A673 (cell line): ENCODE data around the gene ADAMTS12. TPM values are rescaled to one million over a fixed set of nuclear protein-coding genes. Genes with fewer than 3 reads are reported as not detected.

Source experiments
- BruUV-seq: library from RNA; stranded (reverse); fragments of 400-500 nt; replicated peaks from 2 replicates; lab custom pipeline; 2021; lab: Mats Ljungman, UMichigan
- CTCF ChIA-PET: fragments of 300-600 bp; sonication (Branson Sonifier 250); formaldehyde crosslinking; loops from one replicate; lab custom pipeline; 2022; ENCODE audit warnings: antibody characterized with exemption; lab: Charles Lee
- POLR2A ChIA-PET: fragments of 300-600 bp; sonication (Branson Sonifier 250); formaldehyde crosslinking; loops from one replicate; lab custom pipeline; 2022; ENCODE audit warnings: antibody characterized with exemption; ENCODE audit not compliant: low non-redundant PET; lab: Charles Lee
- DNase-seq: peaks from one replicate; pipeline ENCODE4 v3.0.0-alpha.2; 2015; ENCODE audit warnings: low spot score
- H3K27ac ChIP-seq: fragments of 200-600 bp; sonication (generic); 2 replicates; pipeline ENCODE4 v1.5.1; 2016; ENCODE audit warnings: mixed run types, low read depth, mild to moderate bottlenecking, mixed read lengths, antibody characterized with exemption, low read length; ENCODE audit not compliant: poor library complexity, severe bottlenecking
- H3K27me3 ChIP-seq: fragments of 200-600 bp; sonication (generic); replicated peaks from 2 replicates; pipeline ENCODE4 v1.6.1; 2017; ENCODE audit warnings: mixed run types, low read depth, mild to moderate bottlenecking, mixed read lengths, antibody characterized with exemption, low read length; ENCODE audit not compliant: insufficient read depth, poor library complexity
- H3K36me3 ChIP-seq: fragments of 200-600 bp; sonication (generic); 2 replicates; pipeline ENCODE4 v1.6.1; 2016; ENCODE audit warnings: mixed run types, mild to moderate bottlenecking, mixed read lengths, antibody characterized with exemption, low read length; ENCODE audit not compliant: insufficient read depth, poor library complexity, severe bottlenecking
- H3K4me1 ChIP-seq: fragments of 200-600 bp; sonication (generic); 2 replicates; pipeline ENCODE4 v1.6.1; 2017; ENCODE audit warnings: mixed run types, mild to moderate bottlenecking, mixed read lengths, antibody characterized with exemption, low read length; ENCODE audit not compliant: insufficient read depth, poor library complexity, severe bottlenecking
- H3K4me3 ChIP-seq: fragments of 200-600 bp; sonication (generic); 2 replicates; pipeline ENCODE4 v1.5.1; 2016; ENCODE audit warnings: low read depth, mixed run types, mild to moderate bottlenecking, mixed read lengths, low read length; ENCODE audit not compliant: poor library complexity, severe bottlenecking
- H3K9me3 ChIP-seq: fragments of 200-600 bp; sonication (generic); 2 replicates; pipeline ENCODE4 v1.6.1; 2016; ENCODE audit warnings: mixed run types, low read depth, mild to moderate bottlenecking, mixed read lengths, antibody characterized with exemption, low read length; ENCODE audit not compliant: poor library complexity, severe bottlenecking
- CTCF ChIP-seq: fragments of 300-800, 200-600 bp; sonication (generic); conservative IDR thresholded peaks from 2 replicates; pipeline ENCODE4 v1.5.1; 2017; ENCODE audit warnings: low read depth, mild to moderate bottlenecking, antibody characterized with exemption, low read length, moderate library complexity, mixed read lengths
- EZH2 ChIP-seq: fragments of 200-600 bp; sonication (generic); IDR thresholded peaks from 2 replicates; pipeline ENCODE4 v1.6.1; 2017; ENCODE audit warnings: borderline replicate concordance, low read depth, mild to moderate bottlenecking, mixed read lengths, antibody characterized with exemption, low read length; ENCODE audit not compliant: poor library complexity, severe bottlenecking
- intact Hi-C: fragments of 100-400 bp; cut with micrococcal nuclease; formaldehyde crosslinking; loops from one replicate; pipeline ENCODE4 v1.10.0; 2022; ENCODE audit not compliant: unreplicated experiment
- total RNA-seq: library from RNA; stranded (reverse); gene quantifications from 2 replicates; pipeline ENCODE4 v1.2.3, GENCODE V29; 2021

ADAMTS12 gene
- total RNA-seq, 1 experiment from 2014 or later, result 0.84 TPM

DNA sequence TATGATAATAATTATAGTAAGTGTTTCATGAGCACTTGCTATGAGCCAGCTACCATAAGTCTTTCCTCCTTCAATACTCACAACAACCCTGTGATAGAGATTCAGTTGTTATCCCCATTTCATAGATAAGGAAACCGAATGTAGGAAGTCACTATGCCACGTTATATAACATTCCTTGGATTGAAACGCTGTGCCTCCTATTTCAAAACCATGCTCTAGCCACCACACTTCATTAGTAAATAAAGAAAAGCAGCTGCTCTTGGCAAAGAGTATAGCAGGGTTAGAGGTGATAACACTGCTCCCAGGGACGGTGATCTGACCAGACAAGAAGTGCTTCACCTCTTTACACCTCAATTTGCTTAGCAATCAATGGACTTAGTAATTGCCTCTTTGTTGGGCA, 5.5 kb downstream of the ADAMTS12 start:
- Histone ChIP-seq H3K4me1 (no peaks in the 10 kb centered on the region), H3K36me3 (no peaks in the 10 kb centered on the region), H3K27ac (no peak overlapping the region), H3K4me3 (no peak overlapping the region), H3K27me3 (peaks cover 23% of the 10 kb centered on the region), H3K9me3 (no peaks in the 10 kb centered on the region)
- intact Hi-C loops, result no loop called here
- BruUV-seq, result no TSS peak
- DNase-seq, result no peak
- ChIA-PET CTCF (no interaction called here), POLR2A (no interaction called here)
- TF ChIP-seq EZH2 (no peak), CTCF (no peak)

GRCh38 chr5:33885679-33886078, 6.1 kb downstream of the ADAMTS12 start:
- CTCF ChIA-PET, result no interaction called here
- TF ChIP-seq EZH2 (no peak), CTCF (no peak)
- no peaks in the 10 kb centered on the region for H3K4me1 ChIP-seq
- intact Hi-C loops, result no loop called here
- no peaks in the 10 kb centered on the region for H3K9me3 ChIP-seq
- no peaks in the 10 kb centered on the region for H3K36me3 ChIP-seq
- H3K4me3 ChIP-seq, result no peak overlapping the region
- no TSS peak for BruUV-seq
- POLR2A ChIA-PET, result no interaction called here
- DNase-seq, result no peak
- peaks cover 17% of the 10 kb centered on the region for H3K27me3 ChIP-seq
- H3K27ac ChIP-seq, result no peak overlapping the region

DNA sequence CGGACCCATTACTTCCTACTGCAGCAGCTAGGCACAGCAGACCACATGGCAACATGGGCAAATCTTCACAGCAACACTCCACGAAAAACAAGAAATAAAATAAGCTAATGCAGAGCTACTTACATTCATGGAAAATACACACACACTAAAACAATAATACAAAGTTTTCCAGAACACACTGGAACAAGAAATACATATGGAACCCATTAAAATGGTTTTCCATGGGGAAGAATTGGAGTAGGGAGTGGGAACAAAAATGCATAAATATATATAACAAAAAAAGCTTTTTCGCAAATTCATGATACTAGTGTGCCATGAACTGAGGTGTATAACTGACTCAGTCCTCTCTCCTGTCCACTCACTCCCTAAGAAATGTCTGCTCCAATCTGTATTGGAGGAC, 8.3 kb downstream of the ADAMTS12 start:
- no peaks in the 10 kb centered on the region for H3K4me1 ChIP-seq
- CTCF ChIA-PET, result no interaction called here
- H3K27me3 ChIP-seq, result peaks cover 19% of the 10 kb centered on the region
- TF ChIP-seq EZH2 (no peak), CTCF (no peak)
- no TSS peak for BruUV-seq
- no peak overlapping the region for H3K4me3 ChIP-seq
- no peak for DNase-seq
- H3K36me3 ChIP-seq, result no peaks in the 10 kb centered on the region
- intact Hi-C loops, result no loop called here
- H3K27ac ChIP-seq, result no peak overlapping the region
- H3K9me3 ChIP-seq, result no peaks in the 10 kb centered on the region
- POLR2A ChIA-PET, result no interaction called here
